IPS-18c (cell line): ENCODE results near the gene KRT23.
"Not testable (repeated sequence)": the region's sequence is repeated elsewhere in the genome, so short reads cannot be mapped to it uniquely, and the experiment has no call there.

Source experiments
- H3K4me3 ChIP-seq: 2 replicates; pipeline ENCODE4 v1.7.0; 2013; ENCODE audit warnings: low read depth, mild to moderate bottlenecking, low read length, moderate library complexity; ENCODE audit not compliant: insufficient read depth
- H3K9me3 ChIP-seq: one replicate; pipeline ENCODE4 v1.6.1; 2013; ENCODE audit warnings: mild to moderate bottlenecking, low read length, moderate library complexity; ENCODE audit not compliant: control insufficient read depth, insufficient read depth

Gene KRT23

GRCh38 chr17:40926341-40926740 lies 11.1 kb downstream of the KRT23 start:
- no peak overlapping the region for H3K4me3 ChIP-seq
- H3K9me3 ChIP-seq = no peaks in the 10 kb centered on the region

- Histone ChIP-seq H3K9me3 (no peaks in the 10 kb centered on the region), H3K4me3 (no peak overlapping the region)
Observed at GRCh38 chr17:40922239-40922638, 15.2 kb downstream of the KRT23 start.

- no peak overlapping the region for H3K4me3 ChIP-seq
- no peaks in the 10 kb centered on the region for H3K9me3 ChIP-seq
Observed at GRCh38 chr17:40921026-40921425, 16.4 kb downstream of the KRT23 start.

GRCh38 chr17:40917116-40917515 lies 20.3 kb downstream of the KRT23 start:
- not testable (repeated sequence) for H3K9me3 ChIP-seq, H3K4me3 ChIP-seq

- no peaks in the 10 kb centered on the region for H3K9me3 ChIP-seq
- no peak overlapping the region for H3K4me3 ChIP-seq
Observed at GRCh38 chr17:40916366-40916765, 21.1 kb downstream of the KRT23 start.

GRCh38 chr17:40915721-40916256 lies 21.7 kb downstream of the KRT23 start:
- Histone ChIP-seq H3K4me3 (no peak overlapping the region), H3K9me3 (no peaks in the 10 kb centered on the region)

GRCh38 chr17:40915199-40915661 lies 22.2 kb downstream of the KRT23 start:
- Histone ChIP-seq H3K9me3 (no peaks in the 10 kb centered on the region), H3K4me3 (no peak overlapping the region)

- Histone ChIP-seq H3K4me3 (no peak overlapping the region), H3K9me3 (no peaks in the 10 kb centered on the region)
Observed at GRCh38 chr17:40914075-40914855, 23.2 kb downstream of the KRT23 start.

- Histone ChIP-seq H3K9me3 (no peaks in the 10 kb centered on the region), H3K4me3 (no peak overlapping the region)
Observed at GRCh38 chr17:40912486-40913210, 24.8 kb downstream of the KRT23 start.

- Histone ChIP-seq H3K9me3 (no peaks in the 10 kb centered on the region), H3K4me3 (no peak overlapping the region)
Observed at GRCh38 chr17:40910441-40910841, 27.0 kb downstream of the KRT23 start.

GRCh38 chr17:40909755-40910154 lies 27.7 kb downstream of the KRT23 start:
- Histone ChIP-seq H3K4me3 (no peak overlapping the region), H3K9me3 (no peaks in the 10 kb centered on the region)

- H3K9me3 ChIP-seq = no peaks in the 10 kb centered on the region
- H3K4me3 ChIP-seq = no peak overlapping the region
Observed at GRCh38 chr17:40909351-40909750, 28.1 kb downstream of the KRT23 start.

GRCh38 chr17:40906613-40907012 lies 30.8 kb downstream of the KRT23 start:
- Histone ChIP-seq H3K4me3 (no peak overlapping the region), H3K9me3 (no peaks in the 10 kb centered on the region)

- Histone ChIP-seq H3K9me3 (no peaks in the 10 kb centered on the region), H3K4me3 (no peak overlapping the region)
Observed at GRCh38 chr17:40905370-40905769, 32.1 kb downstream of the KRT23 start.

- Histone ChIP-seq H3K4me3 (no peak overlapping the region), H3K9me3 (no peaks in the 10 kb centered on the region)
Observed at GRCh38 chr17:40903129-40903847, 34.2 kb downstream of the KRT23 start.

- Histone ChIP-seq H3K9me3 (no peaks in the 10 kb centered on the region), H3K4me3 (no peak overlapping the region)
Observed at GRCh38 chr17:40902498-40902897, 34.9 kb downstream of the KRT23 start.

GRCh38 chr17:40901981-40902474 lies 35.4 kb downstream of the KRT23 start:
- no peaks in the 10 kb centered on the region for H3K9me3 ChIP-seq

More at GRCh38 chr17:40901981-40902474, 35.4 kb downstream of the KRT23 start:
- no peak overlapping the region for H3K4me3 ChIP-seq
